Gastroesophageal sphincter (tissue), 4 donors: ENCODE data around the gene CFAP97. TPM values are rescaled to one million over a fixed set of nuclear protein-coding genes. Genes with fewer than 3 reads are reported as not detected.
"Not testable (repeated sequence)": the region's sequence is repeated elsewhere in the genome, so short reads cannot be mapped to it uniquely, and the experiment has no call there.

Experiments
- ATAC-seq: fragments of 150-250 bp; one replicate; pipeline ENCODE4 v1.9.1; 2016; ENCODE audit warnings: mild to moderate bottlenecking, moderate library complexity
- H3K27ac ChIP-seq, 4 donors: fragments of 200-600 bp; sonication (generic) in 3 of 4; 1 replicate in 3 of 4; 2 replicates in 1 of 4; pipeline ENCODE4 v1.5.1; 2016 to 2019
- H3K27me3 ChIP-seq: fragments of 200-600 bp; sonication (generic); one replicate; pipeline ENCODE4 v1.5.1; 2019
- H3K36me3 ChIP-seq, 2 donors: fragments of 200-600 bp; sonication (generic); one replicate each; pipeline ENCODE4 v1.5.1; 2019; ENCODE audit warnings: control low read depth in 1 of 2
- H3K4me1 ChIP-seq, 3 donors: fragments of 200-600 bp; sonication (generic); 1 replicate in 2 of 3; 2 replicates in 1 of 3; pipeline ENCODE4 v1.5.1; 2016 to 2019; ENCODE audit warnings: control low read depth in 2 of 3
- H3K4me3 ChIP-seq, 2 donors: fragments of 200-600 bp; sonication (generic); one replicate each; pipeline ENCODE4 v1.5.1; 2019; ENCODE audit warnings: mild to moderate bottlenecking in 1 of 2, moderate library complexity in 1 of 2
- H3K9me3 ChIP-seq, 3 donors: fragments of 200-600 bp; sonication (generic); one replicate each; pipeline ENCODE4 v1.5.1; 2017 to 2019; ENCODE audit warnings: control low read depth in 2 of 3
- EP300 ChIP-seq: sonication (generic); formaldehyde crosslinking; IDR thresholded peaks from one replicate; pipeline ENCODE4 v1.6.1; 2017; ENCODE audit warnings: antibody characterized with exemption, mild to moderate bottlenecking
- POLR2A ChIP-seq, 2 donors: fragments of 450-650 bp; IDR thresholded peaks; one replicate each; pipeline ENCODE4 v1.6.1; 2017; ENCODE audit warnings: antibody characterized with exemption in 2 of 2, mild to moderate bottlenecking in 2 of 2, moderate library complexity in 1 of 2
- POLR2AphosphoS5 ChIP-seq: sonication (generic); formaldehyde crosslinking; IDR thresholded peaks from one replicate; pipeline ENCODE4 v1.6.1; 2017; ENCODE audit warnings: antibody characterized with exemption
- WGBS, 2 donors: methylation state at CpG; one replicate each; pipeline ENCODE4 v1.1.5; 2018; ENCODE audit warnings: low coverage in 1 of 2; 5-methylcytosine and 5-hydroxymethylcytosine counted together
- total RNA-seq, 4 donors: library from RNA; depleted of rRNA; stranded (reverse); fragments of >200 nt; gene quantifications; one replicate each; pipeline ENCODE4 v1.1.0, GENCODE V29; 2016
- TF ChIP-seq, protein P1 (sequence below), 4 experiments: fragments of 200-600 bp in 2 of 4; fragments of 450-650 bp in 2 of 4; sonication (generic) in 1 of 4; IDR thresholded peaks; one replicate each; pipeline ENCODE4 v1.5.1; 2017 to 2019; ENCODE audit warnings: antibody characterized with exemption in 4 of 4, mild to moderate bottlenecking in 2 of 4, moderate library complexity in 2 of 4

The CFAP97 gene
- total RNA-seq, 4 donors from 2014 or later, result 36.5 to 47.9 (median 42.8) TPM

DNA sequence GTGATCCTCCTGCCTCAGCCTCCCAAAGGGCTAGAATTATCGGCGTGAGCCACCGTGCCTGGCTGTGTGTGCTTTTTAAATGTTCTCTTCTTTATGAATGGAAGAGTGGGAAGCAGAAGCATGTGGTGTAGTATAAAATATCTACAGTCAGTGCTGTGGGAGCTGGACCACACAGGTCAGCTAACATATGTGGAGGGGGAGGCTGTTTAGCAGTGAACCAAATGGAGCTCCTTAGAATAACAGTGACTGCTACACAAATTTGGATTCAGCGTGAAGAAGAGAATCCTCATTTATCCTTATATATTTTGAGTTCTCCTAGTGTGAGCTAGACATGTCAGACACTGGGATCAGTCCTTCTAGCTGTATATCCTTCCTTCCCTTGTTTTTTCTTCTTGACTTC, 8.8 kb upstream of the CFAP97 start:
- no peak for ATAC-seq
- Histone ChIP-seq H3K27ac (no peak overlapping the region), H3K4me1 (peaks cover 0 to 47% (median 3%) of the 10 kb centered on the region in 3 donors), H3K4me3 (no peak overlapping the region), H3K9me3 (no peaks in the 10 kb centered on the region), H3K36me3 (no peaks in the 10 kb centered on the region), H3K27me3 (no peaks in the 10 kb centered on the region)
- 43 to 90% methylated on average over 1 of the region's 4 CpGs for WGBS, 2 donors
- no peak for TF ChIP-seq EP300
- no peak for TF ChIP-seq POLR2AphosphoS5

- ATAC-seq, result no peak
- 53 to 83% methylated on average over 2 of the region's 2 CpGs for WGBS, 2 donors
- Histone ChIP-seq H3K4me3 (no peak overlapping the region), H3K36me3 (no peaks in the 10 kb centered on the region), H3K9me3 (no peaks in the 10 kb centered on the region), H3K4me1 (peaks cover 0 to 37% (median 3%) of the 10 kb centered on the region in 3 donors), H3K27me3 (no peaks in the 10 kb centered on the region), H3K27ac (peak overlapping the region in 2 of 4 donors; percentile 95)
- TF ChIP-seq POLR2A (IDR thresholded peaks at IDR 0.05), result no peak
Observed at GRCh38 chr4:185211641-185212040, 7.8 kb upstream of the CFAP97 start.

DNA sequence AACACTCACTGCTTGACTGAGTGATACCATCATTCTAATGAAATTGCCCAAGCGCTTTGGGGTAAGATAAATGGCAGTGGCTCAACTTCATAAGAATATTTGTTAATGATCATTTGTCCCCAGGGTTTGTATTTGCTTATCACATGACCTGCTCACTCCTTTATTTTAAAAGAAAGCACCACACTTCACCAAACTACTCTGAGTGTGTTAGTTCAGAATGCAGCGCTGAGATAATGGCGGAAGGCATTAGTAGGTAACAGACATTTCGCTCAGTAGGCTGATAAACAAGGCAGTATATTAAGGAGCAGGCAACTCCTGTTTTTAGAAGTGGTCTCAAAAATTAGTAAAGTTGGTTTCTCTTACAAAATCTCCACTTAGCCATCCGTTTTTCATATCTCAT, 7.2 kb upstream of the CFAP97 start:
- H3K36me3 ChIP-seq, result no peaks in the 10 kb centered on the region
- no peaks in the 10 kb centered on the region for H3K9me3 ChIP-seq
- H3K27me3 ChIP-seq, result no peaks in the 10 kb centered on the region
- TF ChIP-seq POLR2A (IDR thresholded peaks at IDR 0.05) (no peak), EP300 (no peak), POLR2AphosphoS5 (no peak)
- TF ChIP-seq, protein P1, sequence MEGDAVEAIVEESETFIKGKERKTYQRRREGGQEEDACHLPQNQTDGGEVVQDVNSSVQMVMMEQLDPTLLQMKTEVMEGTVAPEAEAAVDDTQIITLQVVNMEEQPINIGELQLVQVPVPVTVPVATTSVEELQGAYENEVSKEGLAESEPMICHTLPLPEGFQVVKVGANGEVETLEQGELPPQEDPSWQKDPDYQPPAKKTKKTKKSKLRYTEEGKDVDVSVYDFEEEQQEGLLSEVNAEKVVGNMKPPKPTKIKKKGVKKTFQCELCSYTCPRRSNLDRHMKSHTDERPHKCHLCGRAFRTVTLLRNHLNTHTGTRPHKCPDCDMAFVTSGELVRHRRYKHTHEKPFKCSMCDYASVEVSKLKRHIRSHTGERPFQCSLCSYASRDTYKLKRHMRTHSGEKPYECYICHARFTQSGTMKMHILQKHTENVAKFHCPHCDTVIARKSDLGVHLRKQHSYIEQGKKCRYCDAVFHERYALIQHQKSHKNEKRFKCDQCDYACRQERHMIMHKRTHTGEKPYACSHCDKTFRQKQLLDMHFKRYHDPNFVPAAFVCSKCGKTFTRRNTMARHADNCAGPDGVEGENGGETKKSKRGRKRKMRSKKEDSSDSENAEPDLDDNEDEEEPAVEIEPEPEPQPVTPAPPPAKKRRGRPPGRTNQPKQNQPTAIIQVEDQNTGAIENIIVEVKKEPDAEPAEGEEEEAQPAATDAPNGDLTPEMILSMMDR (IDR thresholded peaks at IDR 0.05), result no peak
- peak overlapping the region; percentile 75 to 95 (median 94) for H3K27ac ChIP-seq
- ATAC-seq, result no peak
- peaks cover 0 to 36% (median 3%) of the 10 kb centered on the region in 3 donors for H3K4me1 ChIP-seq
- H3K4me3 ChIP-seq, result peak overlapping the region; percentile 71 to 91
- 50 to 62% methylated on average over 5 of the region's 5 CpGs for WGBS, 2 donors

DNA sequence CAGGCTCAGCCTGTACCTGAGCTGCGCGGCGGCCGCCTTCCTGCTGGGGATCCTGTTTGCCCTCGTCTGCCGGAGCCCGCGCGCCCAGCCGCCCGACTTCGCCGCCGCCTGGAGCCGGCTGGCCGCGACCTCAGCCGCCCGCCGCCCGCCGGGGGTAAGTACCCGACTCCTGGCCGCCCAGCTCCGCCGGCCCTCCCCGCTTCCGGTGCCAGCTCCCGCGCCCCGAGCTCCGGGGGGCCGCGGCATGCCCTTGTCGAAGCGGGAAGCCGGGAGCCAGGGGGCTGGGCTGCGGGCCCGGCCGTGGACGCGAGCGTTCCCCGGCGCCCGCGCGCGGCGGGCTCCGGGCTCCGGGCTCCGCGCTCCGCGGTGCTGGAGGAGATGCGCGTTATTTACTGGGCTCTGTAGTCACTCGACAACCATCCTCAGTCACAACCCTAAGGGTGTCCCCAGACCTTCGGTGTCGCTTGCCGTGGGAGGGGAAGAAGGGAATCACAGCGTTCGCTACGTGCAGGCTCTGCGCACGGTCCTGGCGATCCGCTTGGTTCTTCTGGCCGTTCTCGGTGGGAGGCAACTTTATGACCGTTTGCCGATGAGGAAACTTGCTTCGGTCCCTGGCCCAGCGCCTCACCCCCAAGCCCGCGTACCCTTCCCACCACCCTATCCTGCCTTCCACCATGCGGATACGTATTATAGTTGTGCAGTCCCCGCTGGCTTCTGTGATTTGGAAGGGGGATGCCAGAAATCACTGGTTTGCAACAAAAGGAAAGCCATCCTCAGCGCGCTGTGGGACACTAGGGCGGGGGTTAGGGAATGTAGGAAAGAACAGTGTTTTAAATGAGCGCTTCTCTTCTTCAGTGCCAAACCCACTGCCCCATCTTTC, 6.5 kb upstream of the CFAP97 start:
- Histone ChIP-seq H3K27me3 (no peaks in the 10 kb centered on the region), H3K9me3 (no peaks in the 10 kb centered on the region), H3K4me3 (peak overlapping the region; percentile 71 to 91), H3K36me3 (no peaks in the 10 kb centered on the region), H3K4me1 (peaks cover 0 to 31% (median 3%) of the 10 kb centered on the region in 3 donors), H3K27ac (peak overlapping the region; percentile 75 to 95 (median 94))
- peak; percentile 73 for TF ChIP-seq POLR2AphosphoS5
- TF ChIP-seq EP300, result no peak
- ATAC-seq, result peak; percentile 41
- WGBS, 2 donors, result 2 to 15% methylated on average over 4 to 24 of the region's 84 CpGs

DNA sequence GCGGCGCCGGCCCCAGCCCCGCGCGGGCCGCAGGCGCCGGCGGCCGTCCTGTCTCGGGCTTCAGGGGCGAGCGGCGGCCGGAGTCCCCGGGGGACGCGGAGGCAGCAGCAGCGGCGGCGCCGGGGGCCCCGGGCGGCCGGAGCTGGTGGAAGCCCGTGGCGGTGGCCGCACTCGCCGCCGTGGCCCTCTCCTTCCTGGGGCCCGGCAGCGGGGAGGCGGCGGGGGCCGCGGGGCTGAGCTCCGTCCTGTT, 6.0 kb upstream of the CFAP97 start:
- H3K9me3 ChIP-seq, H3K27me3 ChIP-seq, H3K36me3 ChIP-seq: not testable (repeated sequence)
- Histone ChIP-seq H3K27ac (peak overlapping the region; percentile 75 to 95 (median 94)), H3K4me1 (peaks cover 2 to 34% (median 3%) of the 10 kb centered on the region in 3 donors), H3K4me3 (peak overlapping the region; percentile 71 to 91)
- peak; percentile 42 for ATAC-seq
- no CpG with 5 or more reads among the region's 39 CpGs for WGBS, 2 donors

DNA sequence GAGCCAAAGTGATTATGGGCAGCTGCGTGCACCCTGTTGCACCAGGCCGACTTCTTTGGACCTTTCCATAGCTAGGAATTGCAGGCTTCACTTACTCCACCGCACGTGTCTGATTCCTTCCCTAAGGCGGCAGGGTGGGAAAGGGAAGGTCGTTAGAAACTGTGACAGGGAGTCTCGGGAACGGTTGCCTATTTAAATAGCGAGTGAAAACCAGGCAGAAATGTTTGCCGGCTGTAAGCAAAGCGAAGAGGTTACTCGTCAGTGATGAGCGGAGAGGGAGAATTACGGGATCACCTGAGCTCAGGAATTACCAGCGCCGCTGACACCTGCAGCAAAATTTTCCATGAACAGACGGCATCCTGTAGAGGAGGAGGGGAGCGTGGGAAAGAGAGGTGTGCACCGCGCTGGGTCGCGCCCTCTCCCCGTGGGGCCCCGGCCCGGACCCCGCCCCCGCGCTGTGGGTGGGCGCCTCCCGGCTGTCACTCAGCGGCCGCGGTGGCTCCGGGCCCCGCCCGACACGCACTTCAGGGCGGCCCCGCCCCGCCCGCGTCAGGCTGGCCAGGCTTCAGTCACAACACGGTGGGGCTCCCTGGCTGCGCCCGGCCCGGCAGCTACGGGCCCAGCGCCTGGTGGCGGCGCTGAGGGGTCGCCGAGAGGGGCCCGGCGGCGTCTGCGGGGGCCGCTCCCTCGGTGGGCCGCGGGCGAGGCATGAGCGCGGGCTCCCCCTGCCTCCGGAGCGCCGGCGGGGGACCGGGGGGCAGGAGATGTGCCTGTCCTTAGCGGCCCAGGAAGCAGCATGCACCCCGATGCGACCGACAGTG, 5.4 kb upstream of the CFAP97 start, which contains the start of gene SNX25:
Gene SNX25 (plus strand): TSS at position 568 of the 821 bp plus-strand sequence. CDS start 229 bp downstream, at position 797.
- 1% methylated on average over 13 to 17 of the region's 72 CpGs for WGBS, 2 donors
- Histone ChIP-seq H3K9me3 (no peaks in the 10 kb centered on the region), H3K4me1 (peaks cover 6 to 39% (median 8%) of the 10 kb centered on the region in 3 donors), H3K27me3 (no peaks in the 10 kb centered on the region), H3K27ac (peak within 1 kb of the TSS; percentile 75 to 95 (median 94)), H3K4me3 (peak within 1 kb of the TSS; percentile 71 to 91), H3K36me3 (no peaks in the 10 kb centered on the region)
- ATAC-seq, result peak; percentile 94
- peak; percentile 82 for TF ChIP-seq POLR2AphosphoS5
- TF ChIP-seq POLR2A (IDR thresholded peaks at IDR 0.05), result peak; percentile 84 to 92
- TF ChIP-seq, protein P1 (IDR thresholded peaks at IDR 0.05), result peak in 3 of 4 experiments; percentile 36 to 52 (median 41)
- TF ChIP-seq EP300, result no peak
